Stomach (tissue), 4 donors: ENCODE results near the gene SLN.

Source experiments
- CTCF ChIP-seq, 7 experiments: fragments of 450-650 bp in 4 of 7; fragments of 200-600 bp in 3 of 7; sonication (generic) in 3 of 7; IDR thresholded peaks; one replicate each; pipeline ENCODE4 v1.5.1; 2016 to 2019; ENCODE audit warnings: antibody characterized with exemption in 7 of 7, control low read depth in 2 of 7, mild to moderate bottlenecking in 1 of 7
- EP300 ChIP-seq: sonication (generic); formaldehyde crosslinking; IDR thresholded peaks from one replicate; pipeline ENCODE4 v1.6.1; 2017; ENCODE audit warnings: antibody characterized with exemption
- POLR2A ChIP-seq, 4 donors: fragments of 450-650 bp; IDR thresholded peaks; one replicate each; pipeline ENCODE4 v1.6.1; 2016; ENCODE audit warnings: antibody characterized with exemption in 4 of 4, control low read depth in 2 of 4, mild to moderate bottlenecking in 1 of 4, moderate library complexity in 1 of 4
- POLR2AphosphoS5 ChIP-seq, 3 donors: sonication (generic); formaldehyde crosslinking; IDR thresholded peaks; one replicate each; pipeline ENCODE4 v1.6.1; 2016; ENCODE audit warnings: antibody characterized with exemption in 3 of 3

- TF ChIP-seq CTCF (IDR thresholded peaks at IDR 0.05) (no peak), POLR2A (IDR thresholded peaks at IDR 0.05) (no peak), EP300 (no peak), POLR2AphosphoS5 (IDR thresholded peaks at IDR 0.05) (no peak)
Observed at GRCh38 chr11:107716884-107717532, 5.2 kb upstream of the SLN start.
